Measurements from ENCODE around the gene ZFP57.

ZFP57 gene

GRCh38 chr6:29680416-29680815, 536 bp downstream of the ZFP57 start:
- Histone ChIP-seq H3K4me3 (ENCODE audit: low read length) (no peak overlapping the region), H3F3A (ENCODE audit: insufficient read depth, low read length) (no peaks in the 10 kb centered on the region), H3K4me1 (ENCODE audit: low read length) (peaks cover 16% of the 10 kb centered on the region), H3K9me3 (replicated peaks; ENCODE audit: insufficient read depth, low read length) (no peaks in the 10 kb centered on the region), H3K27ac (ENCODE audit: low read length) (no peak overlapping the region), H3K9me2 (replicated peaks; ENCODE audit: insufficient read depth, low read length) (no peaks in the 10 kb centered on the region), H2AFZ (ENCODE audit: low read length) (no peak overlapping the region; the same call in 1 of the 2 replicates), H4K20me1 (ENCODE audit: insufficient read depth, low read length) (no peaks in the 10 kb centered on the region), H3K27me3 (replicated peaks; ENCODE audit: insufficient read depth, low read length) (no peaks in the 10 kb centered on the region), H3K4me2 (ENCODE audit: low read depth, low read length) (peak overlapping the region; percentile 38; the same call in 1 of the 2 replicates), H3K36me3 (replicated peaks; ENCODE audit: insufficient read depth, low read length) (no peaks in the 10 kb centered on the region), H3K9ac (ENCODE audit: low read length) (no peak overlapping the region), H3K79me2 (ENCODE audit: low read length) (no peaks in the 10 kb centered on the region)
- no peak for DNase-seq
- TF ChIP-seq EZH2phosphoT487 (IDR thresholded peaks at IDR 0.05; ENCODE audit: low read length) (no peak), EZH2 (optimal IDR thresholded peaks at IDR 0.05; ENCODE audit: low read depth, low read length) (no peak)
- TF ChIP-seq, protein P1, sequence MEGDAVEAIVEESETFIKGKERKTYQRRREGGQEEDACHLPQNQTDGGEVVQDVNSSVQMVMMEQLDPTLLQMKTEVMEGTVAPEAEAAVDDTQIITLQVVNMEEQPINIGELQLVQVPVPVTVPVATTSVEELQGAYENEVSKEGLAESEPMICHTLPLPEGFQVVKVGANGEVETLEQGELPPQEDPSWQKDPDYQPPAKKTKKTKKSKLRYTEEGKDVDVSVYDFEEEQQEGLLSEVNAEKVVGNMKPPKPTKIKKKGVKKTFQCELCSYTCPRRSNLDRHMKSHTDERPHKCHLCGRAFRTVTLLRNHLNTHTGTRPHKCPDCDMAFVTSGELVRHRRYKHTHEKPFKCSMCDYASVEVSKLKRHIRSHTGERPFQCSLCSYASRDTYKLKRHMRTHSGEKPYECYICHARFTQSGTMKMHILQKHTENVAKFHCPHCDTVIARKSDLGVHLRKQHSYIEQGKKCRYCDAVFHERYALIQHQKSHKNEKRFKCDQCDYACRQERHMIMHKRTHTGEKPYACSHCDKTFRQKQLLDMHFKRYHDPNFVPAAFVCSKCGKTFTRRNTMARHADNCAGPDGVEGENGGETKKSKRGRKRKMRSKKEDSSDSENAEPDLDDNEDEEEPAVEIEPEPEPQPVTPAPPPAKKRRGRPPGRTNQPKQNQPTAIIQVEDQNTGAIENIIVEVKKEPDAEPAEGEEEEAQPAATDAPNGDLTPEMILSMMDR (IDR thresholded peaks at IDR 0.05; ENCODE audit: low read length): no peak

DNA sequence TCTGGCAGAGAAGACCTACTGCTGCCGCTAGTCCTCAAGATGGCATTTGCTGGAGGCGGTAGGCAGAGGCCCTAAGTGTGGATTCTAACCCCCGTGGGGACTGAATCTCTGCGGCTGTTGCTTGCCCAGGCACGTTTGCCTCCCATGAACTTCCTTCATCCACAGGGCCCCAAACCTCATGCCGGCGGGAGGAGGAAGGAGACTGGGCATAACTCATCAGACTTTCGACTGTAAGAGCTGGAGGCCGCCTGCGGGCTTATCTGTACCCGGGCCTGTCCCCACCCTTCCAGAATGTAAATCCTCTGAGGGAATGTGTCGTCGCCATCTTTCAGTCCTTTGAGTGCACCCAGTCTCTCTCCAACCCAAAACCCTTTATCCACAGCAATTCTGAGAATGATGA, 990 bp downstream of the ZFP57 start:
- no peaks in the 10 kb centered on the region for H3K36me3 ChIP-seq (replicated peaks; ENCODE audit: insufficient read depth, low read length)
- H3K4me2 ChIP-seq (ENCODE audit: low read depth, low read length): no peak overlapping the region
- no peak overlapping the region for H3K27ac ChIP-seq (ENCODE audit: low read length)
- H3K79me2 ChIP-seq (ENCODE audit: low read length): no peaks in the 10 kb centered on the region
- no peaks in the 10 kb centered on the region for H3K9me2 ChIP-seq (replicated peaks; ENCODE audit: insufficient read depth, low read length)
- no peak for DNase-seq
- TF ChIP-seq EZH2 (optimal IDR thresholded peaks at IDR 0.05; ENCODE audit: low read depth, low read length): no peak
- TF ChIP-seq, protein P1 (IDR thresholded peaks at IDR 0.05; ENCODE audit: low read length): no peak
- no peak overlapping the region for H3K4me3 ChIP-seq (ENCODE audit: low read length)
- no peaks in the 10 kb centered on the region for H4K20me1 ChIP-seq (ENCODE audit: insufficient read depth, low read length)
- H3K9me3 ChIP-seq (replicated peaks; ENCODE audit: insufficient read depth, low read length): no peaks in the 10 kb centered on the region
- no peak overlapping the region for H3K9ac ChIP-seq (ENCODE audit: low read length)
- no peaks in the 10 kb centered on the region for H3K27me3 ChIP-seq (replicated peaks; ENCODE audit: insufficient read depth, low read length)
- H2AFZ ChIP-seq (ENCODE audit: low read length): no peak overlapping the region
- H3F3A ChIP-seq (ENCODE audit: insufficient read depth, low read length): no peaks in the 10 kb centered on the region
- H3K4me1 ChIP-seq (ENCODE audit: low read length): peaks cover 16% of the 10 kb centered on the region

DNA sequence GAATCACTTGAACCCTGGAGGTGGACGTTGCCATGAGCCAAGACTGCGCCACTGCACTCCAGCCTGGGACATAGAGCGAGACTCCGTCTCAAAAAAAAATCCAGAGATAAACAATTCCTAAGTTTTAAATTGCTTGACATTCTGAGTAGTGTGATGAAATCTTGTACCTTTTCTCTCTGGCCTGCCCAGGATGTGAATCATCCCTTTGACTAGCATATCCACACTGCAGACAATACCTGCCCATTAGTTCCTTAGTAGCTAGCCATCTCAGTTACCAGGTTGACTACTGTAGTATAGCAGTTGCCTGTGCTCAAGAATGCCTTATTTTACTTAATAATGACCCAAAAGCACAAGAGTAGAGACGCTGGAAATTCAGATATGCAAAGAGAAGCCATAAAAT, 2.8 kb downstream of the ZFP57 start:
- Histone ChIP-seq H3K79me2 (ENCODE audit: low read length) (no peaks in the 10 kb centered on the region), H3K27me3 (replicated peaks; ENCODE audit: insufficient read depth, low read length) (no peaks in the 10 kb centered on the region), H4K20me1 (ENCODE audit: insufficient read depth, low read length) (no peaks in the 10 kb centered on the region), H3K9ac (ENCODE audit: low read length) (no peak overlapping the region), H3K9me2 (replicated peaks; ENCODE audit: insufficient read depth, low read length) (no peaks in the 10 kb centered on the region), H3K36me3 (replicated peaks; ENCODE audit: insufficient read depth, low read length) (no peaks in the 10 kb centered on the region), H3K9me3 (replicated peaks; ENCODE audit: insufficient read depth, low read length) (no peaks in the 10 kb centered on the region), H3K4me2 (ENCODE audit: low read depth, low read length) (no peak overlapping the region), H2AFZ (ENCODE audit: low read length) (no peak overlapping the region), H3K27ac (ENCODE audit: low read length) (no peak overlapping the region), H3F3A (ENCODE audit: insufficient read depth, low read length) (no peaks in the 10 kb centered on the region), H3K4me1 (ENCODE audit: low read length) (peaks cover 10% of the 10 kb centered on the region), H3K4me3 (ENCODE audit: low read length) (no peak overlapping the region)
- DNase-seq: no peak
- no peak for TF ChIP-seq EZH2 (optimal IDR thresholded peaks at IDR 0.05; ENCODE audit: low read depth, low read length)
- no peak for TF ChIP-seq EZH2phosphoT487 (IDR thresholded peaks at IDR 0.05; ENCODE audit: low read length)
- TF ChIP-seq, protein P1 (IDR thresholded peaks at IDR 0.05; ENCODE audit: low read length): no peak

All from MM.1S (cell line).